NB4 (cell line): Measurements from ENCODE around the gene TMEM200A.

Experiments used
- CTCF ChIP-seq: IDR thresholded peaks from one replicate; pipeline ENCODE4 v1.5.1; 2012; ENCODE audit warnings: low read depth, low read length
- MAX ChIP-seq: IDR thresholded peaks from 2 replicates; pipeline ENCODE4 v1.6.1; 2011; ENCODE audit warnings: low read depth, low read length
- MYC ChIP-seq: IDR thresholded peaks from 2 replicates; pipeline ENCODE4 v1.6.1; 2011; ENCODE audit warnings: low read depth, low read length
- POLR2A ChIP-seq: IDR thresholded peaks from 2 replicates; pipeline ENCODE4 v1.6.1; 2011; ENCODE audit warnings: mild to moderate bottlenecking; ENCODE audit not compliant: insufficient read length; ENCODE audit errors: extremely low read depth

- TF ChIP-seq CTCF (no peak), MAX (no peak), POLR2A (no peak), MYC (no peak)
These were observed 41.2 kb downstream of the TMEM200A start for GRCh38 chr6:130407032-130407431.
